DND-41 (cell line): ENCODE results near the gene DENND1A.

Source experiments
- ATAC-seq: fragments of 200-7000 bp; cut with Tn5 transposase; 3 replicates; pipeline ENCODE4 v1.9.1; 2021; ENCODE audit warnings: low read depth; ENCODE audit not compliant: insufficient read depth
- DNase-seq: peaks from one replicate; pipeline ENCODE4 v3.0.0-alpha.2; 2020
- H2AFZ ChIP-seq: 2 replicates; pipeline ENCODE4 v1.6.0; 2012; ENCODE audit warnings: low read depth, low read length
- H3K27ac ChIP-seq: 2 replicates; pipeline ENCODE4 v1.5.1; 2012; ENCODE audit warnings: low read length, inconsistent platforms
- H3K27me3 ChIP-seq: fragments of 200-600 bp; sonication (generic); 2 replicates; pipeline ENCODE4 v1.6.0; 2012; ENCODE audit warnings: low read length, mild to moderate bottlenecking, inconsistent platforms; ENCODE audit not compliant: insufficient read depth, poor library complexity
- H3K36me3 ChIP-seq: 2 replicates; pipeline ENCODE4 v1.5.1; 2012; ENCODE audit warnings: low read length, inconsistent platforms; ENCODE audit not compliant: insufficient read depth
- H3K4me1 ChIP-seq: 2 replicates; pipeline ENCODE4 v1.5.1; 2012; ENCODE audit warnings: mild to moderate bottlenecking, low read length; ENCODE audit not compliant: insufficient read depth
- H3K4me2 ChIP-seq: 2 replicates; pipeline ENCODE4 v1.6.0; 2012; ENCODE audit warnings: mild to moderate bottlenecking, moderate library complexity, low read length, inconsistent platforms; ENCODE audit not compliant: insufficient read depth
- H3K4me3 ChIP-seq, 2 experiments: fragments of 200-600 bp in 1 of 2; shearing (Covaris generic) in 1 of 2; 2 replicates each; pipeline ENCODE4 v1.5.1; 2012 to 2016; ENCODE audit warnings: inconsistent platforms in 2 of 2, low read length in 2 of 2, mild to moderate bottlenecking in 2 of 2, low read depth in 1 of 2, moderate library complexity in 1 of 2
- H3K79me2 ChIP-seq: 2 replicates; pipeline ENCODE4 v1.6.0; 2012; ENCODE audit warnings: low read length, inconsistent platforms; ENCODE audit not compliant: insufficient read depth
- H3K9ac ChIP-seq: 2 replicates; pipeline ENCODE4 v1.6.0; 2012; ENCODE audit warnings: low read depth, mild to moderate bottlenecking, inconsistent platforms, low read length, moderate library complexity
- H3K9me3 ChIP-seq: 2 replicates; pipeline ENCODE4 v1.5.1; 2012; ENCODE audit warnings: low read length, moderate library complexity, mild to moderate bottlenecking, inconsistent platforms; ENCODE audit not compliant: insufficient read depth, severe bottlenecking
- H4K20me1 ChIP-seq: 2 replicates; pipeline ENCODE4 v1.6.0; 2012; ENCODE audit warnings: low read length; ENCODE audit not compliant: insufficient read depth
- CTCF ChIP-seq: IDR thresholded peaks from 2 replicates; pipeline ENCODE4 v1.5.1; 2012; ENCODE audit warnings: borderline replicate concordance, low read length, moderate library complexity, mild to moderate bottlenecking; ENCODE audit not compliant: poor library complexity, severe bottlenecking; ENCODE audit errors: extremely low read depth
- EZH2 ChIP-seq: IDR thresholded peaks from 3 replicates; pipeline ENCODE4 v1.6.1; 2012; ENCODE audit warnings: borderline replicate concordance, low read depth, mild to moderate bottlenecking, moderate library complexity, low read length, inconsistent platforms; ENCODE audit not compliant: severe bottlenecking

The DENND1A gene

GRCh38 chr9:123445981-123446610 lies 483.8 kb downstream of the DENND1A start:
- no peaks in the 10 kb centered on the region for H4K20me1 ChIP-seq
- H3K36me3 ChIP-seq, result no peaks in the 10 kb centered on the region
- no peaks in the 10 kb centered on the region for H3K79me2 ChIP-seq
- H3K4me3 ChIP-seq, result no peak overlapping the region
- DNase-seq (no peak), ATAC-seq (no peak)
- H3K9ac ChIP-seq, result no peak overlapping the region
- H3K4me1 ChIP-seq, result no peaks in the 10 kb centered on the region
- no peaks in the 10 kb centered on the region for H3K27me3 ChIP-seq
- TF ChIP-seq CTCF (no peak), EZH2 (no peak)
- H3K4me2 ChIP-seq, result no peak overlapping the region
- H3K9me3 ChIP-seq, result no peaks in the 10 kb centered on the region
- no peak overlapping the region for H2AFZ ChIP-seq
- no peak overlapping the region for H3K27ac ChIP-seq

- H3K36me3 ChIP-seq, result no peaks in the 10 kb centered on the region
- no peak for DNase-seq
- H4K20me1 ChIP-seq, result no peaks in the 10 kb centered on the region
- H3K27ac ChIP-seq, result no peak overlapping the region
- H2AFZ ChIP-seq, result no peak overlapping the region
- H3K4me2 ChIP-seq, result no peak overlapping the region
- no peaks in the 10 kb centered on the region for H3K79me2 ChIP-seq
- no peak for ATAC-seq
- no peaks in the 10 kb centered on the region for H3K27me3 ChIP-seq
- TF ChIP-seq EZH2, result no peak
- no peak for TF ChIP-seq CTCF
- no peak overlapping the region for H3K9ac ChIP-seq
- no peak overlapping the region for H3K4me3 ChIP-seq
- H3K4me1 ChIP-seq, result no peaks in the 10 kb centered on the region
- no peaks in the 10 kb centered on the region for H3K9me3 ChIP-seq
Measured at GRCh38 chr9:123445116-123445515, 484.8 kb downstream of the DENND1A start.

GRCh38 chr9:123441769-123442168 lies 488.2 kb downstream of the DENND1A start:
- H3K27ac ChIP-seq, result no peak overlapping the region
- no peaks in the 10 kb centered on the region for H3K4me1 ChIP-seq
- H3K79me2 ChIP-seq, result no peaks in the 10 kb centered on the region
- no peak overlapping the region for H3K9ac ChIP-seq
- no peak overlapping the region for H2AFZ ChIP-seq
- no peaks in the 10 kb centered on the region for H3K36me3 ChIP-seq
- H4K20me1 ChIP-seq, result no peaks in the 10 kb centered on the region
- H3K9me3 ChIP-seq, result no peaks in the 10 kb centered on the region
- TF ChIP-seq CTCF (no peak), EZH2 (no peak)
- H3K4me3 ChIP-seq, result no peak overlapping the region
- no peak for DNase-seq
- no peak overlapping the region for H3K4me2 ChIP-seq
- ATAC-seq, result no peak
- H3K27me3 ChIP-seq, result no peaks in the 10 kb centered on the region
